GM12891 (cell line): ENCODE results near the gene HTR3B.

ENCODE experiments used
- POLR2A ChIP-seq: IDR thresholded peaks from 2 replicates; pipeline ENCODE4 v1.6.1; 2011; ENCODE audit warnings: low read depth, low read length, control low read depth
- POLR2AphosphoS5 ChIP-seq: IDR thresholded peaks from 2 replicates; pipeline ENCODE4 v1.6.1; 2011; ENCODE audit warnings: low read depth, low read length, control low read depth
- POU2F2 ChIP-seq: IDR thresholded peaks from 2 replicates; pipeline ENCODE4 v1.6.1; 2011; ENCODE audit warnings: low read depth, mild to moderate bottlenecking, control low read depth, low read length, moderate library complexity
- SPI1 ChIP-seq: IDR thresholded peaks from 2 replicates; pipeline ENCODE4 v1.6.1; 2011; ENCODE audit warnings: low read depth, low read length, control low read depth
- TAF1 ChIP-seq: IDR thresholded peaks from 2 replicates; pipeline ENCODE4 v1.6.1; 2011; ENCODE audit warnings: low read depth, low read length, control low read depth

- no peak for TF ChIP-seq POLR2A
- TF ChIP-seq SPI1 = no peak
- no peak for TF ChIP-seq POU2F2
- no peak for TF ChIP-seq POLR2AphosphoS5
- no peak for TF ChIP-seq TAF1
Measured at GRCh38 chr11:113928311-113928710, 23.7 kb downstream of the HTR3B start.
